NT2/D1 (cell line): Measurements from ENCODE around the gene METTL14.
"Not testable (repeated sequence)": the region's sequence is repeated elsewhere in the genome, so short reads cannot be mapped to it uniquely, and the experiment has no call there.

Source experiments
- DNase-seq: peaks from one replicate; pipeline ENCODE4 v3.0.0-alpha.2; 2011; ENCODE audit warnings: low read depth, low spot score
- H3K27me3 ChIP-seq: 2 replicates; pipeline ENCODE4 v1.6.0; 2011; ENCODE audit warnings: mild to moderate bottlenecking; ENCODE audit not compliant: insufficient read length, insufficient read depth
- H3K36me3 ChIP-seq: 2 replicates; pipeline ENCODE4 v1.6.1; 2011; ENCODE audit warnings: mild to moderate bottlenecking, low read length, mixed read lengths; ENCODE audit not compliant: insufficient read depth, insufficient read length
- H3K4me1 ChIP-seq: 2 replicates; pipeline ENCODE4 v1.5.1; 2011; ENCODE audit not compliant: insufficient read depth, insufficient read length
- H3K4me3 ChIP-seq: 2 replicates; pipeline ENCODE4 v1.5.1; 2011; ENCODE audit warnings: low read depth; ENCODE audit not compliant: insufficient read length
- H3K9ac ChIP-seq: 2 replicates; pipeline ENCODE4 v1.6.0; 2011; ENCODE audit warnings: low read depth; ENCODE audit not compliant: insufficient read length
- H3K9me3 ChIP-seq: 2 replicates; pipeline ENCODE4 v1.5.1; 2011; ENCODE audit warnings: mild to moderate bottlenecking, low read length; ENCODE audit not compliant: insufficient read depth
- SUZ12 ChIP-seq: IDR thresholded peaks from 2 replicates; pipeline ENCODE4 v1.6.1; 2011; ENCODE audit not compliant: insufficient read length, insufficient read depth; ENCODE audit errors: extremely low read depth
- YY1 ChIP-seq: IDR thresholded peaks from 2 replicates; pipeline ENCODE4 v1.6.1; 2011; ENCODE audit not compliant: insufficient read length, insufficient read depth
- ZNF274 ChIP-seq: IDR thresholded peaks from 2 replicates; pipeline ENCODE4 v1.6.1; 2011; ENCODE audit warnings: mild to moderate bottlenecking, low read depth, low read length

The METTL14 gene

DNA sequence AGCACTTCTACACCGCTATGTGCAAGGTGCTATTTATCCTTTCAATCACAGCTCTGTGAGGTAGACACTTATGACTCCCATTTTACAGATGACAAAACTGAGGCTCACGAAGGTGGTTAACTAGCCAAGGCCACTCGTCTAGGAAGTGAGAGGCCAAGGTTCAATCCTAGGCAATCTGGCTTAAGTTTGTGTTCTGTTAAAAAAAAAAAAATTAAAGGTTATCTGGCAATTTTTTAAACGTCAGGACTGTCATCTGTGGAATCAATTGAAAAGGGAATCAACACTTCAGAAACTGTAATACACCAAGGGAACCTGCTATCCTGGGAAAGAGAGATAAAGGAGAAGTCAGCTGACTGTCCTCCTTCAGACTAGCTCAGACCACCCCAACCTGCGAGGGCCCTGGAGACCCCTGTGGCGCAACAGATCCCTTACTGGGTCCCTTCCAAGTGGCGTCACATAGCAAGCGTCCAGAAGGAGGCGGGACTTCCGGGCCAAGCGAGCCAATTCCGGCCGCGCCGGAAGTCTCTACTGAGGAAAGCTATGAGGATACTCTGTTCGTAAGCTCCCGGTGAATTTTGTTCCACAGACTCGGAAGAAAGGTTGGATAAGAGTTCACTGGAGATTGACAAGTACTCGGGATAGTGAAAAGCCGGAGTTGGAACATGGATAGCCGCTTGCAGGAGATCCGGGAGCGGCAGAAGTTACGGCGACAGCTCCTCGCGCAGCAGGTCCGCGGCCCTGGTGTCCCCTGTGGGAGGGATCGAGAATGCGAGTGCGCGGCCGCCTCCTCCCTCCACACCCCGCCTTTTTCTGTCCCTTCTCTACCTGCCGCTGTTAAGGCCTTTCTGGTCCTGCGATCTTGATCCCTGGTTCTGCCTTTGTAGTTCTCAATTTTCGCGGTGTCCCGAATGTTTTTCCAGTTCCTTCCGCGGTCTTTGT is at the start of gene METTL14:
Gene METTL14, plus strand, starts transcription at position 520 of the 939 bp plus-strand sequence. Its CDS starts 143 bp downstream, at position 663.
- Histone ChIP-seq H3K4me1 (no peaks in the 10 kb centered on the region), H3K27me3 (no peaks in the 10 kb centered on the region), H3K36me3 (peaks cover 24% of the 10 kb centered on the region), H3K4me3 (peak within 1 kb of the TSS; percentile 80), H3K9ac (peak within 1 kb of the TSS; percentile 85), H3K9me3 (no peaks in the 10 kb centered on the region)
- DNase-seq, result peak; percentile 84
- no peak for TF ChIP-seq SUZ12
- no peak for TF ChIP-seq ZNF274
- TF ChIP-seq YY1, result no peak

DNA sequence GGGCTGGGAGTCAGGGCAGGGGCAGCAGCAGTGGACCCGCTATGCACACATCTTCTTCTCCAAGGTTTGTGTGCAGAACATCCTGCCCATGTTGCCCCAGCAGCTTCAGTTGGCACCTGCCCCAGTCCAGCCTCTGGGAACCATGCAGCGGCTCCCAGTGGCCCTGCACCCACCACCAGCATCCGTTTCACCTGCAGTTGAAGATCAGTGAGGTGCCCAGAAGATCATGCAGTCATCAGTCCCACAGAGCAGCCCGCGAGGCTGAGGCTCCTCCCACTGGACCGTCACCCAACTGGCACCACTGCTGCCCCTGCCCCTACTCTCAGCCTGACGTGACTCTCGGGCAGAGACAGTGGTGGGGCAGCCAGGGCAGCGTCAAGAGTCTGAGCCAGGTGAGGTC is 49.1 kb upstream of the METTL14 start:
- H3K4me1 ChIP-seq, H3K27me3 ChIP-seq, H3K36me3 ChIP-seq, H3K9ac ChIP-seq, DNase-seq, H3K4me3 ChIP-seq, H3K9me3 ChIP-seq: not testable (repeated sequence)

DNA sequence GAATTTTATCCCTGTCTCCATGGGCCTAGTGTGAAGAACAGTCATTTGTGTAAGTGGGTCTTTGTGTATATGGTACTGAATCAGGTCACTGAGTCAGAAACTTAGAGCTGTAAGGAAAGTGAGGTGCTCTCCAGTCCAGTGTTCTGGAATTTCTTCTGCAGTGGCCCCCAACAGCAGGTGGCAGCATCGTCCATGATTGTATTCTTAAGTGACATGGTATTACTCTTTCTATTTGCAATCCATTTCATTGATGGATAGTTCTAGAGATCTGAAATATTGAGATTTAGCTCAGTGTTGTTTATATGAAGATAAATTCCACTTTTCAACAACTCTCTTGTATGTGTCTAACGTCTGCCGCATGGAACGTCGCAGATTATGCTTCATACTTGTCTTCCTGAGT is 20.5 kb upstream of the METTL14 start:
- not testable (repeated sequence) for H3K9me3 ChIP-seq, H3K27me3 ChIP-seq, H3K9ac ChIP-seq, H3K4me3 ChIP-seq, DNase-seq, H3K36me3 ChIP-seq, H3K4me1 ChIP-seq

DNA sequence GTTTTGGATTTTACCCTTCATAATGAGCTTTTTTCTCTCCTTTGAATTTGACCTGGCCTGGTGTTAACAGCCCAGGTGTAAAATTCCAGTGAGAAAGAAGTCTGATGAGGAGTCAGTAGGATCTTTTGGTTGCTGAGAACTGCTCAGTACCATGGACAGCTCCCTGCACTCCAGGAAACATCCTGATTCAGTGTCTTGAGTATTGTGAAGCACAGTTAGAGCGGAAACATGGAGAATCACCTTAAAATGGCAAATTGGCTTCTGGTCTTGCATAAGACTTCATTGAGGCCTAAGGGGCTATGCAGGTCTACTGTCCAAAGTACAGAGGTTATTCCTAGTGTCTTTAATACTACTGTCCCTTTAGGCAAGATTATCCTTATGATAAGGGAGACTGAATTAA is 16.0 kb upstream of the METTL14 start:
- not testable (repeated sequence) for H3K27me3 ChIP-seq, H3K9ac ChIP-seq, H3K4me1 ChIP-seq, H3K36me3 ChIP-seq, H3K4me3 ChIP-seq, H3K9me3 ChIP-seq
- peak; percentile 75 for DNase-seq

DNA sequence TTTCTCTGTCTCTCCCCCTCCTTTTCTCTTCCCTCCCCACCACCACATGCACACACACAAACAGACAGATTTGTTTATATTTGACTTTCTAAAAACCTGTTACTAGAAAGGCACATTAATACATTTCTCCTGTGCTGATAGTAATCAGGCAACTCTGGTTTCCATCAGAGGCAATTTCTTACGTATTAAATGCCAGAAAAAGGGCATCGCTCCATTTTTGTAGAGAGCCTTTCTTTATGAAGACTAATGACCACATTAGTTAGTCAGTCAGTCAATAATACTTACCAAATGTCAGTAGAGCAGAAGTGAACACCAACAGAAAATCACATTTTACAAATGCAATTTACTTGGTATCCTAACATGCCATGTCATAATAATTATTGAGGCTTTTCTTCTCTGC is 14.2 kb upstream of the METTL14 start:
- not testable (repeated sequence) for DNase-seq, H3K4me1 ChIP-seq, H3K27me3 ChIP-seq, H3K36me3 ChIP-seq, H3K4me3 ChIP-seq, H3K9ac ChIP-seq, H3K9me3 ChIP-seq

DNA sequence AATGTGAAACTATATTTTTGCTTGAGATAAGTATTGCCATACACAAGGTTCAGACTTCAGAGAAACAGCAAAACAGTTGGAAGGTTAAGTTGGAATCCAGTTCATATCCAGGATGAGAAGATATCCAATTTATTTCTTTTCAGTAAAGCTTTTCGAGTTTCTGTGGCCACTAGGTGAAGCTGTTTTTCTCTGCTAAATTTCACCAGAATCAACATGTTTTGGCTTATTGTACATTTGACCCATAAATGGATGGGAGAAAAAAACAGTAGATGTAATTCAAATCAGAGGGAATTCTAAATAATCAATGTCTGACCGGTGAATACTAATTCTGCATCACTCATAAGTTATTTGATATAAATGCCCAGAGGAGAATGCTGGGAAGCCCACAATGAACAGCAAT is 9.1 kb upstream of the METTL14 start:
- Histone ChIP-seq H3K4me1 (no peaks in the 10 kb centered on the region), H3K27me3 (no peaks in the 10 kb centered on the region), H3K9ac (no peak overlapping the region), H3K36me3 (no peaks in the 10 kb centered on the region), H3K9me3 (no peaks in the 10 kb centered on the region), H3K4me3 (no peak overlapping the region)
- DNase-seq, result no peak
- TF ChIP-seq ZNF274, result no peak
- TF ChIP-seq YY1, result no peak
- TF ChIP-seq SUZ12, result no peak

DNA sequence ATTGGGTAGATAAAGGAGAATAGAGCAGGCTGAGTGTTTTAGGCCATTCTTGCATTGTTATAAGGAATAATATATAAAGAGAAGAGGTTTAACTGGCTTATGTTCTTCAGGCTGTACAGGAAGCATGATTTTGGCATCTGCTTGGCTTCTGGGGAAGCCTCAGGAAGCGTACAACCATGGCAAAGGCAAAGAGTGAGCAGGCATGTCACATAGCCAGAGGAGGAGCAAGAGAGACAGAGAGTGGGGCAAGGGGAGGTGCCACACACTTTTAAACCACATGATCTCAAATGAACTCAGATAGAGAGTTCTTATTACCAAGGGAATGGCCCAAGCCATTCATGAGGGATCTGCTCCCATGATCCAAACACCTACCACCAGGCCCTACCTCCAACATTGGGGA is 4.4 kb upstream of the METTL14 start:
- no peak for TF ChIP-seq SUZ12
- no peak for TF ChIP-seq ZNF274
- no peak for TF ChIP-seq YY1
- Histone ChIP-seq H3K9me3 (no peaks in the 10 kb centered on the region), H3K9ac (no peak overlapping the region), H3K4me1 (no peaks in the 10 kb centered on the region), H3K36me3 (no peaks in the 10 kb centered on the region), H3K27me3 (no peaks in the 10 kb centered on the region), H3K4me3 (no peak overlapping the region)
- DNase-seq, result no peak

DNA sequence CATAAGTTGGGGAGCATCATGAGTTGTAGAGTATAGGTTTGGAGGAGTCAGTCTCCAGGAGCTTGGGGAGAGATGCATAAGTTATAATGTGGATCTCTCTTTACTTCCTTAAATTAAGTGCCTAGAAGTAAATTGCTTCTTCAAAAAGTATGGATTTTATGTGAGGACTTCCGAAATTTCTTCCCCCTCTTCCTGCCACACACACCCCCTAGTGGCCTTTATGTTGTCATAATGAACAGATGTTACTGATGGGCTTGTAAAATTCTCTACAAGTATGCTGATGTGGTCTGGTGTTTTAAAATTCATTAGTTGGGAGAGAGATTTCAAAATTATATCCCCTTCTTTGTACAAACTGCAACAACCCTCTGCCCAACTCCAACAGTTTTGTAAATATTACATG is 2.3 kb upstream of the METTL14 start:
- no peak overlapping the region for H3K4me3 ChIP-seq
- TF ChIP-seq ZNF274 (no peak), SUZ12 (no peak), YY1 (no peak)
- no peak for DNase-seq

More for the DNA sequence above, 2.3 kb upstream of the METTL14 start:
- no peaks in the 10 kb centered on the region for H3K4me1 ChIP-seq
- H3K9me3 ChIP-seq, result no peaks in the 10 kb centered on the region
- H3K36me3 ChIP-seq, result peaks cover 7% of the 10 kb centered on the region
- no peak overlapping the region for H3K9ac ChIP-seq
- H3K27me3 ChIP-seq, result no peaks in the 10 kb centered on the region
